ENCODE measurements around the gene SGMS2. TPM values are rescaled to one million over a fixed set of nuclear protein-coding genes. Genes with fewer than 3 reads are reported as not detected.

The SGMS2 gene
- total and polyA plus RNA-seq, 2 of the 4 experiments (the other 2 are of a cell fraction), result 13.4 to 37.5 TPM

DNA sequence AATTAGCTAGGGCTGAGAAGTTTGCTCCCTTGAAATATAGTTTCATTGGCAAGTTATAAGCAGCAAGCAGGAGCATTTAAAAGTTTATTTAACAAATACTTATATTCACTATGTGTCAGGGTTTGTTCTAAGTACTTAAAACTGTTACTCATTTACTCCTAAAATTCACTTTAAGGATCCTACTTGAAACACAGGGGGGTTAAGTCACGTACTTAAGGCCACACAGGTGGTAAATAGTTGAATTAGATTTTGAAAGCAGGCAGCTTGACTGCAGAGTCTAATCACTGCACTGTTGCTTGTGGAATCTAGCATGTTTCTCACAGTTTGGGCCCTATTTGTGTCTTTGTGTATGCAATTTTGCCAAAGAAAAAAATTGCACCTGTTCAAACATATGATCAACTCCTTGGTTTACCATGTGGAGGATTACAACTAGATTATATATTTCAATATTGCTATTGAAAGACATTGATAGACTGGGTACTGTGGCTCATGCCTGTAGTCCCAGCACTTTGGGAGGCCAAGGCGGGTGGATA, 7.6 kb downstream of the SGMS2 start:
- Histone ChIP-seq H3K27me3 (ENCODE audit: control insufficient read depth, insufficient read depth, low read length) (no peaks in the 10 kb centered on the region), H3K27ac (ENCODE audit: insufficient read depth, low read length) (no peak overlapping the region), H3K9me1 (ENCODE audit: insufficient read depth, low read length) (no peaks in the 10 kb centered on the region), H2BK15ac (ENCODE audit: low read depth, low read length) (no peak overlapping the region), H3K4me2 (ENCODE audit: low read depth, low read length) (no peak overlapping the region), H4K20me1 (ENCODE audit: insufficient read depth, low read length) (no peaks in the 10 kb centered on the region), H3K18ac (ENCODE audit: low read depth, low read length) (no peak overlapping the region), H3K9me3 (ENCODE audit: control insufficient read depth, insufficient read depth, low read length) (0 out of 2 replicates have a peak, but pooled peaks cover 4% of the 10 kb centered on the region), H4K5ac (ENCODE audit: low read depth, low read length) (no peak overlapping the region), H2BK20ac (ENCODE audit: low read depth, low read length) (no peak overlapping the region), H2AK9ac (replicated peaks; ENCODE audit: low read depth, low read length, poor library complexity) (no peak overlapping the region), H2BK120ac (ENCODE audit: low read depth, low read length) (no peak overlapping the region), H3K36me3 (ENCODE audit: control insufficient read depth, insufficient read depth, low read length) (no peaks in the 10 kb centered on the region), H2AFZ (replicated peaks; ENCODE audit: low read length, poor library complexity) (no peak overlapping the region), H3K23ac (ENCODE audit: low read depth, low read length) (no peak overlapping the region), H3K4me1 (ENCODE audit: control insufficient read depth, insufficient read depth, low read length) (no peaks in the 10 kb centered on the region), H3K79me1 (ENCODE audit: low read depth in 1 of 2, low read length in 2 of 2) (peaks cover 3 to 33% of the 10 kb centered on the region in 2 experiments; a peak in 2 of 4 replicates), H3K9ac (ENCODE audit: low read depth, low read length) (no peak overlapping the region), H3K4me3 (ENCODE audit: insufficient read depth, low read depth, low read length) (no peak overlapping the region), H3K56ac (ENCODE audit: extremely low read depth, insufficient read depth, low read length) (no peak overlapping the region), H3K4ac (ENCODE audit: low read depth, low read length) (no peak overlapping the region), H2BK5ac (ENCODE audit: low read depth, low read length, poor library complexity, severe bottlenecking) (no peak overlapping the region), H4K91ac (ENCODE audit: insufficient read depth, low read depth, low read length) (no peak overlapping the region), H2AK5ac (ENCODE audit: low read depth, low read length) (no peak overlapping the region), H3K14ac (replicated peaks; ENCODE audit: low read depth, low read length) (no peak overlapping the region), H4K8ac (ENCODE audit: low read depth in 2 of 2, low read length in 2 of 2) (no peak overlapping the region)
- intact Hi-C loops (cut with micrococcal nuclease), result no loop called here
- ChIA-PET POLR2A (ENCODE audit: unreplicated experiment) (no interaction called here), CTCF (interaction anchor here (1.3 kb wide), 1 partner anchor 16 kb away, joined by 3 read pairs; no protein-coding TSS in a partner anchor)
- DNase-seq (no peak), ATAC-seq (ENCODE audit: low read depth) (no peak)
- BruUV-seq (replicated peaks), result no TSS peak
- WGBS, 2 experiments (ENCODE audit: extremely low coverage in 2 of 2, insufficient read length in 1 of 2), result no CpG with 5 or more reads among the region's 2 CpGs
- TF ChIP-seq RAD21 (IDR thresholded peaks at IDR 0.05; ENCODE audit: low read length), result no peak
- no peak for TF ChIP-seq SMC3 (IDR thresholded peaks at IDR 0.05; ENCODE audit: low read depth, low read length)
- TF ChIP-seq CHD1 (IDR thresholded peaks at IDR 0.05; ENCODE audit: low read depth, low read length), result no peak
- dilution Hi-C loops (cut with HindIII; ENCODE audit: low sequenced_read_pairs, unreplicated experiment), result no loop called here
- in situ Hi-C loops (cut with MboI; ENCODE audit: low sequenced_read_pairs), result no loop called here
